Measurements from ENCODE around the gene MTNR1A.
"Not testable (repeated sequence)": the region's sequence is repeated elsewhere in the genome, so short reads cannot be mapped to it uniquely, and the experiment has no call there.

The MTNR1A gene

GRCh38 chr4:186537843-186538521 is 17.4 kb downstream of the MTNR1A start:
- Histone ChIP-seq H3K4me3 (ENCODE audit: low read depth in 1 of 2, low read length in 1 of 2) (no peak overlapping the region), H3K27me3 (no peaks in the 10 kb centered on the region), H3K27ac (no peak overlapping the region), H3K9me3 (no peaks in the 10 kb centered on the region), H3K4me1 (ENCODE audit: control insufficient read depth in 1 of 2, insufficient read depth in 1 of 2, low read depth in 1 of 2, low read length in 1 of 2) (no peaks in the 10 kb centered on the region), H3K36me3 (no peaks in the 10 kb centered on the region)
- TF ChIP-seq CTCF (IDR thresholded peaks at IDR 0.05): no peak

GRCh38 chr4:186536285-186536684 is 19.1 kb downstream of the MTNR1A start:
- Histone ChIP-seq H3K36me3 (no peaks in the 10 kb centered on the region), H3K27ac (no peak overlapping the region)

GRCh38 chr4:186534056-186534455 is 21.3 kb downstream of the MTNR1A start:
- Histone ChIP-seq H3K36me3 (no peaks in the 10 kb centered on the region), H3K9me3 (no peaks in the 10 kb centered on the region), H3K4me1 (ENCODE audit: control insufficient read depth in 1 of 2, insufficient read depth in 1 of 2, low read depth in 1 of 2, low read length in 1 of 2) (no peaks in the 10 kb centered on the region), H3K27me3 (no peaks in the 10 kb centered on the region), H3K4me3 (ENCODE audit: low read depth in 1 of 2, low read length in 1 of 2) (no peak overlapping the region), H3K27ac (no peak overlapping the region)
- no peak for TF ChIP-seq CTCF (IDR thresholded peaks at IDR 0.05)

More at GRCh38 chr4:186536285-186536684, 19.1 kb downstream of the MTNR1A start:
- Histone ChIP-seq H3K9me3 (no peaks in the 10 kb centered on the region), H3K4me1 (ENCODE audit: control insufficient read depth in 1 of 2, insufficient read depth in 1 of 2, low read depth in 1 of 2, low read length in 1 of 2) (no peaks in the 10 kb centered on the region), H3K27me3 (no peaks in the 10 kb centered on the region), H3K4me3 (ENCODE audit: low read depth in 1 of 2, low read length in 1 of 2) (no peak overlapping the region)
- TF ChIP-seq CTCF (IDR thresholded peaks at IDR 0.05): no peak

- not testable (repeated sequence) for H3K9me3 ChIP-seq; H3K36me3 ChIP-seq; H3K27ac ChIP-seq; H3K27me3 ChIP-seq; H3K4me1 ChIP-seq (ENCODE audit: control insufficient read depth in 1 of 2, insufficient read depth in 1 of 2, low read depth in 1 of 2, low read length in 1 of 2); H3K4me3 ChIP-seq (ENCODE audit: low read depth in 1 of 2, low read length in 1 of 2)
These were observed 31.4 kb downstream of the MTNR1A start for GRCh38 chr4:186523927-186524326.

- H3K9me3 ChIP-seq: no peaks in the 10 kb centered on the region
- H3K36me3 ChIP-seq: no peaks in the 10 kb centered on the region
- H3K4me1 ChIP-seq (ENCODE audit: control insufficient read depth in 1 of 2, insufficient read depth in 1 of 2, low read depth in 1 of 2, low read length in 1 of 2): no peaks in the 10 kb centered on the region
- H3K27me3 ChIP-seq: no peaks in the 10 kb centered on the region
- no peak overlapping the region for H3K4me3 ChIP-seq (ENCODE audit: low read depth in 1 of 2, low read length in 1 of 2)
- TF ChIP-seq CTCF (IDR thresholded peaks at IDR 0.05): no peak
- H3K27ac ChIP-seq: no peak overlapping the region
These were observed 39.1 kb downstream of the MTNR1A start for GRCh38 chr4:186516287-186516686.

- H3K4me1 ChIP-seq (ENCODE audit: control insufficient read depth in 1 of 2, insufficient read depth in 1 of 2, low read depth in 1 of 2, low read length in 1 of 2): no peaks in the 10 kb centered on the region
- TF ChIP-seq CTCF (IDR thresholded peaks at IDR 0.05): no peak
These were observed 41.0 kb downstream of the MTNR1A start for GRCh38 chr4:186514271-186514950.

GRCh38 chr4:186504771-186505170 is 50.6 kb downstream of the MTNR1A start:
- not testable (repeated sequence) for H3K36me3 ChIP-seq; H3K4me3 ChIP-seq (ENCODE audit: low read depth in 1 of 2, low read length in 1 of 2); H3K4me1 ChIP-seq (ENCODE audit: control insufficient read depth in 1 of 2, insufficient read depth in 1 of 2, low read depth in 1 of 2, low read length in 1 of 2); H3K27me3 ChIP-seq; H3K9me3 ChIP-seq; H3K27ac ChIP-seq

More at GRCh38 chr4:186514271-186514950, 41.0 kb downstream of the MTNR1A start:
- H3K4me3 ChIP-seq (ENCODE audit: low read depth in 1 of 2, low read length in 1 of 2): no peak overlapping the region
- no peaks in the 10 kb centered on the region for H3K27me3 ChIP-seq
- no peaks in the 10 kb centered on the region for H3K9me3 ChIP-seq
- no peaks in the 10 kb centered on the region for H3K36me3 ChIP-seq
- no peak overlapping the region for H3K27ac ChIP-seq
